ENCODE data around the gene YIPF7. TPM values are rescaled to one million over a fixed set of nuclear protein-coding genes. Genes with fewer than 3 reads are reported as not detected.

YIPF7 gene
- total RNA-seq (under 1 TPM in 1 of 5 donors, not detected in 4; 0.50 TPM), total RNA-seq (0 to 0.32 (median 0.12) reads per million in 29 experiments)
- total RNA-seq (2013) = not detected

DNA sequence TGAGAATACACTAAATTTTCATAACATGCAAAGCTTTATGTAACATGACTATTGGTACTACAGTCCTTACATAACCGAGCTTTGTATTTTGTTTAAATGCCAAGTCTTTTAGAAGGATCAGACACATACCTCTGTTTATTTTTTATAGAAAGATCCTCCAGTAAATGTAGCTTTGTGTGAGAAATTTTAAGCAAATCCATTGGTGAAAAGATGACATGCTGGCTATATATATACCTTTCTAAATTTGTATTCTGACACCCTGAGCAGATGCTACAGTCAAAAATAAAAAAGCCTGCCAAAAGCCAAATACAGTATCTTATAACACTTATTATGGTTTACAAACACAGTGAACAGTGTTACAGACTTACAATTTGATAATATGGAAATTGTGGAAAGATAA, at the start of gene YIPF7:
Gene YIPF7 (minus strand): TSS at position 201 of the 400 bp plus-strand sequence. CDS start 1,525 bp downstream, outside the sequence.
- H3K4me3 ChIP-seq (ENCODE audit: control insufficient read depth in 1 of 2, extremely low read depth in 1 of 2, low read length in 1 of 2) = no peak within 1 kb of the TSS
- Mint-ChIP-seq H3K27me3 (peaks cover 4 to 11% of the 10 kb centered on the region in 2 donors), H3K4me3 (no peak within 1 kb of the TSS), H3K27ac (no peak within 1 kb of the TSS), H3K9me3 (no peaks in the 10 kb centered on the region), H3K4me1 (no peaks in the 10 kb centered on the region), H3K36me3 (no peaks in the 10 kb centered on the region)
- WGBS (ENCODE audit: insufficient coverage) = no CpG with 5 or more reads among the region's 1 CpG
- ATAC-seq (replicated peaks in 1 of 4) = no peak
- CTCF ChIA-PET = interaction anchor here in 1 of 2 donors (0.5 kb wide), 1 partner anchor 20 kb away, joined by 3 read pairs; no protein-coding TSS in a partner anchor
- H3K27me3 ChIP-seq (replicated peaks in 1 of 2; ENCODE audit: control insufficient read depth in 2 of 2, extremely low read depth in 1 of 2, insufficient read depth in 2 of 2, low read length in 1 of 2) = no peaks in the 10 kb centered on the region
- no peaks in the 10 kb centered on the region for H3K4me1 ChIP-seq (ENCODE audit: control insufficient read depth in 1 of 2, extremely low read depth in 1 of 2, insufficient read depth in 2 of 2, low read length in 2 of 2)
- no peak for DNase-seq
- no peak within 1 kb of the TSS for H3K27ac ChIP-seq (ENCODE audit: low read length)
- H3K36me3 ChIP-seq (ENCODE audit: control insufficient read depth in 2 of 2, extremely low read depth in 1 of 2, insufficient read depth in 1 of 2, low read length in 1 of 2) = no peaks in the 10 kb centered on the region
- no peaks in the 10 kb centered on the region for H3K9me3 ChIP-seq
- POLR2A ChIA-PET = no interaction called here

DNA sequence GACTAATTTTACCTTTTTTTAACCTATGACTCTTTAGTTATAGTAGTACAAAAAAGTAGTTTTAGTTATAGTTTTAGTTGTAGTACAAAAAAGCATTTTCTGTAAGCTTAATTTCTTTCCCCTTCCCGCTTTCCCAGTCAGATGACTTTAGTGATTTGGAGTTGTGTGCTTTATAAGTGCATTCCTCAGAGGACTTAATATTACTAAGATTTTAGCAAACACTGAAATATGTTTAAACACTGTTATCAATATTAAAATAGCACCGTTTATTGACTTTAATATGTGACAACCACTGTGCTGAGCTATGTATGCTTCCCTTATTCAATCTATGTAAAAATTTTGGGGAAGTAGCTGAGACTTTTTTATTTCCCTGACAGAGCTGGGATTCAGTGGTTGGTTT, 49.6 kb upstream of the YIPF7 start:
- Histone ChIP-seq H3K27me3 (replicated peaks in 1 of 2; ENCODE audit: control insufficient read depth in 2 of 2, extremely low read depth in 1 of 2, insufficient read depth in 2 of 2, low read length in 1 of 2) (no peaks in the 10 kb centered on the region), H3K4me3 (ENCODE audit: control insufficient read depth in 1 of 2, extremely low read depth in 1 of 2, low read length in 1 of 2) (no peak overlapping the region), H3K4me1 (ENCODE audit: control insufficient read depth in 1 of 2, extremely low read depth in 1 of 2, insufficient read depth in 2 of 2, low read length in 2 of 2) (no peaks in the 10 kb centered on the region), H3K9me3 (no peaks in the 10 kb centered on the region), H3K36me3 (ENCODE audit: control insufficient read depth in 2 of 2, extremely low read depth in 1 of 2, insufficient read depth in 1 of 2, low read length in 1 of 2) (peaks cover 0 to 46% of the 10 kb centered on the region in 2 donors), H3K27ac (ENCODE audit: low read length) (no peak overlapping the region)
- no peak for DNase-seq
- ATAC-seq (replicated peaks in 1 of 4) = no peak
- CTCF ChIA-PET = no interaction called here
- Mint-ChIP-seq H3K27me3 (no peaks in the 10 kb centered on the region), H3K4me1 (peaks cover 0 to 4% (median 3%) of the 10 kb centered on the region in 3 donors), H3K4me3 (no peak overlapping the region), H3K36me3 (peaks cover 52% of the 10 kb centered on the region), H3K27ac (no peak overlapping the region), H3K9me3 (no peaks in the 10 kb centered on the region)
- POLR2A ChIA-PET = interaction anchor here in 1 of 2 donors (1.9 kb wide), 1 partner anchor 23 kb away, joined by 7 read pairs; the partner anchor contains the start of gene GUF1
- no CpG with 5 or more reads among the region's 2 CpGs for WGBS (ENCODE audit: insufficient coverage)

DNA sequence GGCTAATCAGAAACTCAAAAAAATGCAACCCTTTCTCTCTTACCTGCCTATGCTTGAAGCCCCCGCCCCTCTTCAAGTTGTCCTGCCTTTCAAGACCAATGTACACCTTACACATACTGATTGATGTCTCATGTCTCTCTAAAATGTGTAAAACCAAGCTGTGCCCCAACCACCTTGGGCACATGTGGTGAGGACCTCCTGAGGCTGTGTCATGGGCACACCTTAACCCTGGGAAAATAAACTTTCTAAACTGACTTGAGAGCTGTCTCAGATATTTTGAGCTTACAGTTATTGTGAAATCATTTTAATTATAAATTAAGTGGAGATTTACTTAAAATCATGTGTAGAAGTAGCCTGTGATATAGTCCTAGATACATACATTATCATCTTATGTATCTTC, 49.0 kb upstream of the YIPF7 start:
- POLR2A ChIA-PET = interaction anchor here in 1 of 2 donors (1.9 kb wide), 1 partner anchor 22 kb away, joined by 7 read pairs; the partner anchor contains the start of gene GUF1
- H3K27me3 Mint-ChIP-seq = no peaks in the 10 kb centered on the region

DNA sequence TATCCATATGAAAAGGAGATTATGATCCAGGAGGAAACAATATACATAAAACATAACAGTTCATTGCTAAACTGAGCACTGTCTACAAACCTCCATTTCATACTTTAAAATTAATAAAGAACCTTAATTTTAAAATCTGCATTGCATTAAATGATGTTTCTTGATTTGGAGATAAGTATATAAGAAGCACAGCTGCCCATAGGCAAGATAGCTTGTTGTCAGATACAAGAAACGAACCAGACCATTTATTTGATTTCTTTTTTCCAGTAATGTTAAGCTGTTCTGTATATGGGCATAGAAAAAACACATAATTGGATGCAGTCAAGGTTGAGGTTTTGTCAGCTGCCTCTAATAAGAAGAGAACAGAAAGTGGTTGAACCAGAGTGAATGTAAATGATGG, 33.2 kb upstream of the YIPF7 start:
- H3K9me3 ChIP-seq = no peaks in the 10 kb centered on the region
- POLR2A ChIA-PET = no interaction called here
- no peaks in the 10 kb centered on the region for H3K27me3 ChIP-seq (replicated peaks in 1 of 2; ENCODE audit: control insufficient read depth in 2 of 2, extremely low read depth in 1 of 2, insufficient read depth in 2 of 2, low read length in 1 of 2)
- H3K4me1 ChIP-seq (ENCODE audit: control insufficient read depth in 1 of 2, extremely low read depth in 1 of 2, insufficient read depth in 2 of 2, low read length in 2 of 2) = peaks cover 0 to 13% of the 10 kb centered on the region in 2 experiments
- no peak overlapping the region for H3K4me3 ChIP-seq (ENCODE audit: control insufficient read depth in 1 of 2, extremely low read depth in 1 of 2, low read length in 1 of 2)
- no peak overlapping the region for H3K4me3 Mint-ChIP-seq
- H3K9me3 Mint-ChIP-seq = no peaks in the 10 kb centered on the region
- CTCF ChIA-PET = no interaction called here
- DNase-seq (no peak), ATAC-seq (replicated peaks in 1 of 4) (no peak)
- H3K36me3 ChIP-seq (ENCODE audit: control insufficient read depth in 2 of 2, extremely low read depth in 1 of 2, insufficient read depth in 1 of 2, low read length in 1 of 2) = peaks cover 0 to 52% of the 10 kb centered on the region in 2 donors
- no peak overlapping the region for H3K27ac Mint-ChIP-seq
- H3K4me1 Mint-ChIP-seq = peaks cover 17 to 43% (median 39%) of the 10 kb centered on the region in 3 donors
- no peak overlapping the region for H3K27ac ChIP-seq (ENCODE audit: low read length)
- H3K27me3 Mint-ChIP-seq = no peaks in the 10 kb centered on the region
- peaks cover 41% of the 10 kb centered on the region for H3K36me3 Mint-ChIP-seq
- WGBS (ENCODE audit: insufficient coverage) = 50% methylated on average over 1 of the region's 1 CpG

More for the DNA sequence above, 49.0 kb upstream of the YIPF7 start:
- no peaks in the 10 kb centered on the region for H3K9me3 Mint-ChIP-seq
- no peaks in the 10 kb centered on the region for H3K9me3 ChIP-seq
- WGBS (ENCODE audit: insufficient coverage) = no CpG with 5 or more reads among the region's 1 CpG
- CTCF ChIA-PET = no interaction called here
- H3K27ac Mint-ChIP-seq = peak overlapping the region in 1 of 2 donors; percentile 44
- H3K27me3 ChIP-seq (replicated peaks in 1 of 2; ENCODE audit: control insufficient read depth in 2 of 2, extremely low read depth in 1 of 2, insufficient read depth in 2 of 2, low read length in 1 of 2) = no peaks in the 10 kb centered on the region
- no peak overlapping the region for H3K27ac ChIP-seq (ENCODE audit: low read length)
- H3K36me3 ChIP-seq (ENCODE audit: control insufficient read depth in 2 of 2, extremely low read depth in 1 of 2, insufficient read depth in 1 of 2, low read length in 1 of 2) = peaks cover 0 to 48% of the 10 kb centered on the region in 2 donors
- no peak overlapping the region for H3K4me3 ChIP-seq (ENCODE audit: control insufficient read depth in 1 of 2, extremely low read depth in 1 of 2, low read length in 1 of 2)
- ATAC-seq (replicated peaks in 1 of 4) (no peak), DNase-seq (no peak)
- peaks cover 56% of the 10 kb centered on the region for H3K36me3 Mint-ChIP-seq
- H3K4me1 Mint-ChIP-seq = peaks cover 0 to 5% (median 3%) of the 10 kb centered on the region in 3 donors
- no peaks in the 10 kb centered on the region for H3K4me1 ChIP-seq (ENCODE audit: control insufficient read depth in 1 of 2, extremely low read depth in 1 of 2, insufficient read depth in 2 of 2, low read length in 2 of 2)
- no peak overlapping the region for H3K4me3 Mint-ChIP-seq

DNA sequence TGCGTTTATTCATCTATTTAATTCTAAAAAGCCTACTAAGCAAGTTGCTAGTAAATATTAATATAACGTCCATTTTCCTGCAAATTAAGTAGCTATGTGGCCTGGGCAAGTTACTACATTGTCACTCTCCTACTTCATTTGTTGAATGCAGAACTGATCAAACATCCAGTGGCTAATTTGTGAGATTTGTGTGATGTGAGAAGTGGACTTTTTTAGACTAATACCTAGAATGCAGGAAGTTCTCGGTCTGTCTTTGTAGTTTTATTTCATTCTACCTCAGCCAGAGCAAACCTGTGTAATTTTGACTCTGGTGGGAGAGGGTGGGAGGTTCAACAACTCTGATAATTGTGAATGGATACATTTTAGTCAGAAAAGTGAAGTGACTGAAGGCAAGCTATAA, 27.6 kb upstream of the YIPF7 start:
- peak overlapping the region; percentile 93 to 99 for H3K27ac Mint-ChIP-seq
- ChIA-PET POLR2A (interaction anchor here in 1 of 2 donors (0.5 to 2.2 kb wide), 8 partner anchors 8 to 48 kb away, joined by 3 to 9 read pairs (median 4); partner anchors contain the start of gene GNPDA2), CTCF (interaction anchor here (0.5 to 2.2 kb wide), 6 partner anchors 11 to 81 kb away, joined by 3 to 11 read pairs (median 3); partner anchors contain the start of gene GNPDA2 (in 1 of the 2))
- H3K4me1 Mint-ChIP-seq = peaks cover 29 to 44% (median 33%) of the 10 kb centered on the region in 3 donors
- H3K36me3 Mint-ChIP-seq = peaks cover 8% of the 10 kb centered on the region
- no peaks in the 10 kb centered on the region for H3K27me3 ChIP-seq (replicated peaks in 1 of 2; ENCODE audit: control insufficient read depth in 2 of 2, extremely low read depth in 1 of 2, insufficient read depth in 2 of 2, low read length in 1 of 2)
- H3K4me1 ChIP-seq (ENCODE audit: control insufficient read depth in 1 of 2, extremely low read depth in 1 of 2, insufficient read depth in 2 of 2, low read length in 2 of 2) = peaks cover 14 to 22% of the 10 kb centered on the region in 2 experiments
- peak overlapping the region; percentile 95 for H3K27ac ChIP-seq (ENCODE audit: low read length)
- no peaks in the 10 kb centered on the region for H3K9me3 ChIP-seq
- DNase-seq (no peak), ATAC-seq (replicated peaks in 1 of 4) (no peak)
- H3K36me3 ChIP-seq (ENCODE audit: control insufficient read depth in 2 of 2, extremely low read depth in 1 of 2, insufficient read depth in 1 of 2, low read length in 1 of 2) = peaks cover 0 to 11% of the 10 kb centered on the region in 2 donors
- no peaks in the 10 kb centered on the region for H3K27me3 Mint-ChIP-seq
- H3K9me3 Mint-ChIP-seq = no peaks in the 10 kb centered on the region
- no CpG with 5 or more reads among the region's 3 CpGs for WGBS (ENCODE audit: insufficient coverage)
- peak overlapping the region; percentile 78 to 84 for H3K4me3 ChIP-seq (ENCODE audit: control insufficient read depth in 1 of 2, extremely low read depth in 1 of 2, low read length in 1 of 2)
- H3K4me3 Mint-ChIP-seq = peak overlapping the region; percentile 93 to 97 (median 96)

DNA sequence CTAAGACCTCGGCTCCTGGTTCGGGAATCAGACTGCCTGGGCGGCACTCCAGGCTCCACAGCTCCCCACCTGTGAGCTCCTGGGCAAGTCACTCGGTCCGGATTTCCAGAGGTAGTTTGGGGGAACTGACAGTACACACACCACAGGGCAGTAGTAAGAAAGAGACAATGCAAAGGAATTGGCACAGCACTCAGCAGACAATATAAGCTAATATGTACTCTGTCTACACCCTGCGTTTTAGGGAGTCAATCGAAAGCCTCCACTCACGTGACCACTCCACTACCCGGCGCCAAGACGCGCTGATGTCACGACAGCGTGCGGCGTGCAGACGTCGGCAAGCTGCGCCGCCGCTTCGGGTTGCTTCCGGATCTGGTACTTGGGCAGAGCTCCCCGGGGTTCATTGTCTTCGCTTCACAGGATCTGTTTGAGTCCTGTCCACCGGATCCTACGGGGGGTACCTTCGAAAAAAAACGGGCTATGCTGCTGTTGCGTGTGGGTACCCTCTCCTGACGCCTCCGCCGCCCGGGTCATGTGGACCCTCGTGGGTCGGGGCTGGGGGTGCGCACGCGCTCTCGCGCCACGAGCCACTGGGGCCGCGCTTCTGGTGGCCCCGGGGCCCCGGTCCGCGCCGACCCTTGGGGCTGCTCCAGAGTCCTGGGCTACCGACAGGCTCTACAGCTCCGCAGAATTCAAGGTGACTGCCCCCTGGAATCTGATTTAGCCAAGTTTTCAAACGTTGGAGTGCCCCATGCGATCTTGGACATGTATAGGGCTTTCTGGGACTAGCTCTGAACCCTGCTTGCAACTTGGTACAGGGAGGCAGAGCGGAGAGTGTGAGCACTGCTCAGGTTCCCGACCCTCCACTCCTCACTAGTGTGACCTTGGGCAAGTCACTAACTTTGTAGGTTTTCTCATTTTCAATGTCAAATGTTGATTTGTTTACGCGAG, 26.9 kb upstream of the YIPF7 start, which contains the start of gene GUF1:
Gene GUF1 (plus strand): TSS at position 327 of the 948 bp plus-strand sequence. CDS start 203 bp downstream, at position 530.
- peak within 1 kb of the TSS; percentile 93 to 97 (median 96) for H3K4me3 Mint-ChIP-seq
- Histone ChIP-seq H3K4me3 (ENCODE audit: control insufficient read depth in 1 of 2, extremely low read depth in 1 of 2, low read length in 1 of 2) (peak within 1 kb of the TSS; percentile 78 to 84), H3K36me3 (ENCODE audit: control insufficient read depth in 2 of 2, extremely low read depth in 1 of 2, insufficient read depth in 1 of 2, low read length in 1 of 2) (peaks cover 0 to 9% of the 10 kb centered on the region in 2 donors), H3K9me3 (no peaks in the 10 kb centered on the region), H3K4me1 (ENCODE audit: control insufficient read depth in 1 of 2, extremely low read depth in 1 of 2, insufficient read depth in 2 of 2, low read length in 2 of 2) (peaks cover 14 to 22% of the 10 kb centered on the region in 2 experiments), H3K27me3 (replicated peaks in 1 of 2; ENCODE audit: control insufficient read depth in 2 of 2, extremely low read depth in 1 of 2, insufficient read depth in 2 of 2, low read length in 1 of 2) (no peaks in the 10 kb centered on the region), H3K27ac (ENCODE audit: low read length) (peak within 1 kb of the TSS; percentile 95)
- peak; percentile 73 to 94 (median 89) for DNase-seq
- CTCF ChIA-PET = interaction anchor here (0.7 to 2.2 kb wide), 9 partner anchors 13 to 81 kb away, joined by 3 to 11 read pairs (median 4); partner anchors contain the start of gene GNPDA2 (in 1 of the 2)
- POLR2A ChIA-PET = interaction anchor here (0.6 to 2.2 kb wide), 11 partner anchors 9 to 60 kb away, joined by 3 to 9 read pairs (median 4); partner anchors contain the start of gene GNPDA2 (in 2 of the 2)
- under 1% methylated on average over 53 of the region's 57 CpGs for WGBS (ENCODE audit: insufficient coverage)
- H3K27ac Mint-ChIP-seq = peak within 1 kb of the TSS; percentile 98 to 99
- no peaks in the 10 kb centered on the region for H3K9me3 Mint-ChIP-seq
- H3K4me1 Mint-ChIP-seq = peaks cover 27 to 44% (median 32%) of the 10 kb centered on the region in 3 donors
- no peaks in the 10 kb centered on the region for H3K27me3 Mint-ChIP-seq
- H3K36me3 Mint-ChIP-seq = peaks cover 7% of the 10 kb centered on the region
- ATAC-seq (replicated peaks in 1 of 4) = peak; percentile 90 to 94 (median 93)

All from T-cell (primary cell).